Activated T-cell treated with anti-CD3 and anti-CD28 coated beads for 24 hours (primary cell): Measurements from ENCODE around the gene DNAJC21.
"Not testable (repeated sequence)": the region's sequence is repeated elsewhere in the genome, so short reads cannot be mapped to it uniquely, and the experiment has no call there.

Experiments
- DNase-seq: peaks from one replicate; pipeline ENCODE4 v3.0.0-alpha.2; 2020; ENCODE audit warnings: low read depth

Gene DNAJC21

DNA sequence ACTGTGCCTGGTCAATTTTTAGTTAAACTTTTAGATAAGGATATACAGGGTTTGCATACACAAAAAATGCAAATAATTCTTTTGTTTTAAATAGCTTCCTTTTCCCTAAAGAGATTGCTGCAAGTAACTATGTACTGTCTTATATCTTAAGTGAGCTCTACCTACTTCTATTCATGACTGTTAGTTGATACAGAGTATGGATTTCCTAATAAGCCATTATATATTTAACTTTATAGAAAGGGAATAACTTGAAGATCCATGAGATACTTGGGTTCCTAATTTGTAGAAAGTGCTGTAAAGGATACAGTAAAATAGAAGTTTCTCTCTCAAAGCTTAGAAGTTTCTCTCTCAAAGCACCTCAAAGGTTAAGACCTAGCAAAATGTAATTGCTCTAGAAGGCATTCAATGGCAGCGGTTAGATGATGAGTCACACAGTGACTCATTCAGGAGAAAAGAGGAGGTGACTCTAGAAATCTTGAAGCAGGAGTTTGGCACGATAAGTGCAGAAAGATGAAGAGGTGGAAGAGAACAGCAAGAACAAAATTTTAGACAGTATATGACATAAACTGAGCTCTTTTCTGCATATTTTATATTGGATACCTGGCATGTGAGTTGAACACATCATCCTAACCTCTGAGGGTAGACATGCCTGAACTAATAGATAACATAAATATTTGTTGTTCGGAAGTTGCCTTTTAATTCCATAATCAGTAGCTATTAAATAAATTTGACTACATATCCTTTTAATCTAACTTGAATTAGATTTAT is 5.5 kb upstream of the DNAJC21 start:
- peak; percentile 49 for DNase-seq

DNA sequence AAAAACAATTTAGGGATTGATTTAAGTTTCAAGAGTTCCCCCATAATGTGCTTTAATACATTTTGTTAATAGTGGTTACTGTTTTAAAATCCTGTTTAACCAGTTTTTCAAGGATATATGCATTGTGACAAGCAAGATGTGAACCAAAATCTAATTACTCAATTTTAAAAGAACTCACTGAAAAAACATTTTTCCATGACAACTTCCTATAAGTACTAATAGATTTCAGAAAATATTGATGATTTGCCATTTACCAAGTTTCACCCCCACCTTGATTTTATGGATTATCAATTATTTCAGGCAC is 4.9 kb upstream of the DNAJC21 start:
- no peak for DNase-seq

DNA sequence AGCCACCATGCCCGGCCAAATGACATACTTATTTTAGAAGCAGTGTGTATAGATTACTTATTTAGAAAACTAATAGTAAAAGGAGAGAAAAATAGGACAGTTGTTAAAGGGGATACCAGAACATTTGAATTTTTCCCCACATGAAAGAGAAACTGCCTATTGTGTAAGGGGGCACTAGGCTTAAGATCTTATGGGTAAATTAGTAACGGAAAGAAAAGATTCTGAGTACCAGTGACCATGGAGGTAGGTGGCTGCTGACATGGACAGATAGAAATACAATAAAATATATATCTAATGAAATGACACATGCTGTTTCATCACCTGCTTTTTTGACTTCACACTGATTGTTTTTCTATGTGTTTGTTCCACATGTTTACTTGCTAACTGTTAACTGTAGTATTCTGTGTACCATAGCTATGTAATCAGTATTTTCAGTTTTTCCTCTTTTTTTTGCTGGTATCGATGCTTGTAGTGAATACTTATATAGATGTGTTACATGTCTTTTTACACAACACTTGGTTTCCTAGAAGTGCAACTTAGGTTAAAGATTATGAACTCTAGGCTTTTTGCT is 3.0 kb upstream of the DNAJC21 start:
- DNase-seq = no peak

DNA sequence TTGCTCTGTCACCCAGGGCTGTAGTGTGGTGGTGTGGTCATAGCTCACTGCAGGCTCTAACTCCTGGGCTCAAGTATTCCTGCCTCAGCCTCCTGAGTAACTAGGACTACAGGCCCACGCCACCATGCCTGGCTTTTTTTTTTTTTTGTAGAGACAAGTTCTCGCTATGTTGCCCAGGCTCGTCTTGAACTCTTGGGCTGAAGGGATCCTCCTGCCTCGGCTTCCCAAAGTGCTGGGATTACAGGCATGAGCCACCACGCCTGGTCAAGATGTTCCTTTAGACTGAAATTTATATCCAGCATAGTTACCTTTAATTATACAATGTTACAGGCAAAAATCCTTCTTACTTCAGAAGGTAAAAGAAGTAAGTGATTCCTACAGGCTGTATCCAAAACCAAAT is 1.6 kb upstream of the DNAJC21 start:
- no peak for DNase-seq

DNA sequence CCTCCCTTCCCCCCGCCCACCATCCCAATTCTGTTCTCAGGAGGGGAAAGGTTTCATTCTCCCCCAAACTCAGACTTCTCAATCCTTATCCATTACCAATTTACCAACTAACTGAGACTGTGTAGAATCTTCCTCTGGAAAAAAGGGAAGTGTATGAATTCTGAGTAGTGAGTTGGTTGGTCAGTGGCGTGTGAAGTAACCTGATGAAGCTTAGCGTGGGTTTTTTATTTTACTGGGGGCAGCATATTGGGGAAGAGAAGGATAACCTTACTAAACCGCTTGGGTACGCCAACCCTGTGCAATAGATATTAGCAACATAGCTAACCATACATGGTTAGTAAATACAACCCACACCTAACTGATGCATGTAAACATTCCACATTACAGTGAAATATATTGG is 1.1 kb upstream of the DNAJC21 start:
- no peak for DNase-seq

DNA sequence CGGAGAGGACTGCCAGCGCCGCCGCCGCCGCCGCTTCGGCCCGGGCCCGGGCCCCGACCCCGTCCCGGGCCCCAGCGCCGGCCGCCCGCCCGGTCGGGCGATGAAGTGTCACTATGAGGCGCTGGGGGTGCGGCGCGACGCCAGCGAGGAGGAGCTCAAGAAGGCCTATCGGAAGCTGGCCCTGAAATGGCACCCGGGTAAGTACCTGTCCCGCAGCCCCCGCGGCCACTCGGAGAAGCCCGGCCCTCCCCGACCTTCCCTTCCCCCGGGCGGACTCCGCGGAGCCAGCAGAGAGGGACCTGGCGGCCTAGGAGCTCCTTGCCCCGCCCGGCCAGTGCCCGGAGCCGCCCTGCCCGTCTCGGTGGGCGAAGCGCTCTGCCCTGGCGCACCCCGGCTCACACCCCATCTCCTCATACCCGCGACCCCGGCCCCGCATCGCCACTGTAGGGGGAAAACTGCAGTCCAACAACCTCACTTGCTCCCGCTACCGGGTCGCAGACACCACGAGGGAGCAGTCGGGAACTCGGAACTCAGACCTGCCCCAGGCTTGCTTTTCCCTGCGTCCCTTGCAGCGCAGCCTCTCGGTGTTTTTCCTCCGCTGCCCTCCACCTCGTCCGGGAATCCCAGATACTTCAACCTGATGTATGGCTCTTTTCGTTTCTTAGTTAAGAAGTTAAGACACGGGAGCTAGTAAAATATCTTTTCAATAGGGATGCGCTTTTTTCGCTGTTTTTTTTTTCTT is 532 bp downstream of the DNAJC21 start:
- peak; percentile 68 for DNase-seq

DNA sequence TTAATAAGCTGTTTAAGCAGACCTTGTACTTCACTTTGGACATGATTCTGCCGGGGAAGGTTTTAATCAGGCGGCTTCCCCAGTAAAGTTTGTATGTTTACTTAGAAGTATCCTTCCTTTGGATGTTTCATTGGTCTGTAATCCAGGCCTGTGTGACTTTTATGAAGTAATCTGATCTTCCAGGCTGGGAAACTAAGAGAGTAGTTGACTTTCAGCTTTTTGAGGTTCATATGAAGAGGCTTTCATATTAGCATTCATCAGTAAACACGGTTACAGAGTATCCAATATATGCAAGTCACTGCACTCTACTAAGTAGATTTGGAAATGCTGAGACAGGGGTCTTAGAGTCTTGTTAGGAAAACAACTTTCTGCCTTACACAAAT is 1.1 kb downstream of the DNAJC21 start:
- no peak for DNase-seq

DNA sequence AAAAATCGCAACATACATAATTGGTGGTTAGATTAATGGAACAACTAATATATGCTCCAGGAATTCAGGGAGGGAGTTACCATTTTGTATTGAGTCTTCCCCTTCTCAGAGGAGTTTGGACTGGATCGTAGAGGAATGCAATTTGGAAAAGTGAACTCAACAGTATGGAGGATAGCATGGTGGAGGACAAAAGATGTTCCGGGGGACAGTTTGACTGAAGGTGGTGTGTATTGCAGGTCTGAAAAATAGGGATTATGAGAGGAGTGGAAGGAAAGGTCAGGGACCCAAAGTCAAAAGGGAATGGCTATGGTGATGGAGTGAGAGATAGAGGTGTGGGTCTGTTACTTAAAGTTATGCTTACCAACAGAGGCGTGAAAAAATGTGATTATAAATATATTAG is 1.5 kb downstream of the DNAJC21 start:
- DNase-seq = no peak

DNA sequence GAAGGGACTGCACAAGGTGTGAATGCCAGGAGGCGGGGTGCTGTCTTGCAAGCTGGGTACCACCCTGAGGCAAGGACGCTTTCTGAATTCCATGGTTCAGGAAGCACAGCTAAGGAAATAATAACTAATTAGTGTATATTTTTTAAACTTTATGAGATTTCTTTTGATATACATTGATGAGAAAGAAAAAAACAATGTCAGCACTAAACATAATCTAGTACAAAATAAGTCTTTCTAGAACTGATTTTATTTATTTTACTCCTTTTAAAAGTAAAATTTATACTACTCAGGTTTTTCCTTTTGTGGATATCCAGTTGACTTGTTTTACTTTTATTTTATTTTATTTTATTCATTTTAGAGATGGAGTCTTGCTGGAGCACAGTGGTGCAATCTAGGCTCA is 3.6 kb downstream of the DNAJC21 start:
- DNase-seq = no peak

DNA sequence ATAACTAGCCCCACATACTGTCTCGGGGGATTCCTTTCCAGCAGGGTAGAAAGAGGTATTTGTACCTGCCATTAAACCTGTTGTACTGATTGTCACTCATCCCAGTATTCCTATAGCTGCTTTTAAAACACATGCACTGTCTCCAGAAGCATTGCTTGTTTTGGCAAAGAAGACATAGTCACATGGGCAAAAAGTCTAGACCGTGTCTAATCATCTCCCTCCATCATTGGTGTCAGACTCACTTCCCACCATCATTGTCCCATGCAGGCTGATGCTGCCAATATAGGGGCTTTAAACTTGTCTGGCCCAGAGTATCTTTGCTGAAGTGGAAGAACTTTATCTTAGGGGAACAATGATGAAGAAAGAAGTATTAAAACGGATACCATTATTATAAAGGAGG is 12.6 kb downstream of the DNAJC21 start:
- no peak for DNase-seq

DNA sequence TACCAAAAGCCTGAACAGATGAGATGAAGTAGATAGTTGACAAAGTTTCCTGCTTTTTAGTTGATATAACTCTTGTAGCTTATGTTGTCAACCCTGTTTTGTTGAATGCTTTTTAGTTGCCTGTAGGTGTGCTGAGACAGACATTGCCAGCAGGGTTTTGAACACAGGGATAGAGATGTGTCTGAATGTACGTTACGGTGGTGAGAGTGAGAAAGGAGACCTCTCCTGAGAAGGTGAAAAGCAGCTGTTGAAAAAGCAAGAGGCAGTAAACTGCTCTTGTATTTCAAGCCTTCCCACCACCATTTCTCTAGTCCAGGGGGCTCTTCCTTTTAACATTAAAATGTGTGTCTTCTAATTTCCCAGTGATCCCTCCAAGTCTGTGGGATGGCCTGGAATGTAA is 14.7 kb downstream of the DNAJC21 start:
- no peak for DNase-seq

DNA sequence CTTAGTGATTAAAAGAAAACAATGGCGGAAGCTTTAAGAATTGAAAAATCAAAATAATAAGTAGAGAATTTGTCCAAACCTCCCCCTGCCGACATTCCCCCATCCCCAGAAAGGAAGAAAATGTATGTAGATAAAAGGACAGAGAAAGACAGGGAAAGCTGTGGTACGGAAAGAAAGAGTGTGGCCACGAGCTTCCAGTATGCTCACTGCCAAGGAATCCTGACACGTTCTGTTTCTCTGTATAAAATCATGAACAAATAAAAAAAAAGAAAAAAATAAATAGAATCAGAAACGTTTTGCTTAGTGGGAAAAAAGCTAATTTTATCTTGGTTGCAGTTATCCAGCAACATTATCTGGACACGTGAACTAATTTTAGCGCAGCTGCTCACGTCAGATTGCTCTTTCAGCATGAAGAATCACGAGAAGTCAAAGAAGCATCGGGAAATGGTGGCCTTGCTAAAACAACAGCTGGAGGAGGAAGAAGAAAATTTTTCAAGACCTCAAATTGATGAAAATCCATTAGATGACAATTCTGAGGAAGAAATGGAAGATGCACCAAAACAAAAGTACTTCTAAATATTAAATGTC is 15.2 kb downstream of the DNAJC21 start:
- DNase-seq = no peak

DNA sequence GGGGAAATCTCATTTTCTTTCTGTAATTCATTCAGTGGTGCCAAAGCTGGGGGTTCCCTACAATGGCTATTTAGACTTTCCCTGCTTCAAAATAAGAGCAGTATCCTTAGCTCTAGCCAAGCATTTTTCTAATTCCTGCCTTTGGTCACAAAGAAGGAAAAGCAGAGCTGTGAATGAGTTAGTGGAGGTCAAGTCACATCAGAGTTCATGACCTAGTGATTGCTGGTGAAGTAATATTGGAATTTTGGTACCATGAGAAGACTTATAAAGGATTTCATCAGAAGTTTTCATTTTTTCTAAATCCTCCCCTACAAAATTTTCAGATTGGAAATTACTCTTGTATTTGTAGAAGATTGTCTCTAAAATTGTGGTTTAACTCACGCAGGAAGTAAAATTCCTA is 28.0 kb downstream of the DNAJC21 start:
- no peak for DNase-seq

DNA sequence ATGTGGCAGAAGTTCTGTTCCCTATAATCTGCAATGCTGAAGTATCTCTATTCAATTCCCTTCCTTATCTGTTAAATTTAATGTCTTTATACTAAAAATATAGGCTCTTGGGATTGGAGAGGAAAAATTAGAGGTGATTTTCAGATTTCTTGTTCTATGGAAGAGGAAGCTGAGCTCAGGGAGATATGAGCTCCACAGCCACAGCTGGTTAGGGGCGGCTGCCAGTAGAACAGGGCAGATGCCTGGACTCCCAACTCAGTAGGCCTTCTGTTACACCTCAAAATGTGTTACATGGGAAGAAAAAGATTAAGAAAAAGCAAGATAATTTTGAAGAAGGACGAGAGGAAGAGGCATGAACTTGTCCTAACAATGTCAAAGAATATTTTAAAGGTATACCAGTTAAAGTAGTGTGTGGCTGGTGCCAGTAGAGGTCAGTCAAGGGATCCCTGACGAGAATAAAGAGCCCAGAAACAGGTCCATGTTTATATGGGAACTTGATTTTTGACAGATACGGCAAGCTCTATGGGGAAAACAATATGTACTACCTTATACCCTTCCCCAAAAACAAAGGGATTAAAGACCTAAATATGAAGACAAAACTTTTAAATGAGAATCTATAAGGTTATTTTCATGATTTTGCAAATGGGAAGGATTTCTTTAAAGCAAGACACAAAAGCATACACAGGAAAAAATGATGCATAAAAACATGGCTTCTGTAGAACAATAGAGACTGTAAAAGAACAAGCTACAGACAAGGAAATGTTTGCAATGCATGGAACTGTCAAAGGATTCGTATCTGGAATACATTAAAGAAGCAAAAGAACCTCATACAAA is 28.7 kb downstream of the DNAJC21 start:
- no peak for DNase-seq

DNA sequence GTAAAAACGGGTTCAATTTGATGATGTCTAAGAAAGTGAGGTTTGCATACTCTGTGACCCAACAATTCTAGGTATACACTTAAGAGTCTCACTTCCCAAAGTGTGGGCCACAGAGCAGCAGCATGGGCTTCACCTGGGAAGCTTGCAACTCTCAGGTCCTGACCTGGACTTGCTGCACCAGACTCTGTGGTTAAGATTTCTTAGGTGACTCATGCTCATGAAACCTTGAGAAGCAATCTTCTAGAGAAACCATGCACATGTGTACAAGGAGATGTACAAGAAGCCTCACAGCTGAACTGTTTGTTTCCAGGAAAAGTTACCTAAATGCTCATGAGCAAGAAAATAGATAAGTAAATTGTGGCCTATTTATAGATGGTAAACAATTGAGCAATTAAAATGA is 30.0 kb downstream of the DNAJC21 start:
- DNase-seq = no peak

DNA sequence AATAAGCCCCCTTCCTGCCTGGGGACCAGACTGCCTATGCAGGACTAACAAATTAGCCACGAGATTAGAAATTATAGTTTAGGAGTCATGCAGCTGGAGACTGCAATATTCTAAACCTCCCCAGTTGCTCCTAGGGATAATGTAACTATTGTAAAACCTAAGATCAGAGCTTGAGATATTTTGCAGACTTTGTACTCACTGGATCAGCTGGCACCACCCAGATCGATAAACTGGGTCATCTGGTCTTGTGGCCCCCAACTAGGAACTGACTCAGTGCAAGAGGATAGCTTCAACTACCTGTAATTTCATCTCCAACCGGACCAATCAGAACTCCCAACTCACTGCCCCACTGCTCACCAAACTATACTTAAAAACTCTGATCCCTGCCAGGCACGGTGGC is 38.2 kb downstream of the DNAJC21 start:
- DNase-seq = no peak

DNA sequence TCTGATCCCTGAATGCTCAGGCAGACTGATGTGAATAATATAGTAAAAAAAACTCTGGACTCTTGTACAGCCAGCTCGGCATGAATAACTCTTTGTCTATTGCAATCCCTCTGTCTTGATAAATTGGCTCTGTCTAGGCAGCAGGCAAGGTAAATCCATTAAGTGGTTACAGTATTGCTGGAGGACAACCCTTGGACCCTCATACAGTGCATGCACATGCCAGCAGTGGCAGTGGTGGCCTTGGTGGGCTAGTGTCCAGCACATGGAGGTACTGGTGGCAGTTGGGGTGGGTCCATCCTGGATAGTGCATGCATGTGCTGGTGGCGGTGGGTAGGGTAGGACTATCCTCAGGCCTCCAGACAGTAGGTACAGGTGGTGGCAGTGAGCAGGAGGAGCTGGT is 38.9 kb downstream of the DNAJC21 start:
- no peak for DNase-seq

DNA sequence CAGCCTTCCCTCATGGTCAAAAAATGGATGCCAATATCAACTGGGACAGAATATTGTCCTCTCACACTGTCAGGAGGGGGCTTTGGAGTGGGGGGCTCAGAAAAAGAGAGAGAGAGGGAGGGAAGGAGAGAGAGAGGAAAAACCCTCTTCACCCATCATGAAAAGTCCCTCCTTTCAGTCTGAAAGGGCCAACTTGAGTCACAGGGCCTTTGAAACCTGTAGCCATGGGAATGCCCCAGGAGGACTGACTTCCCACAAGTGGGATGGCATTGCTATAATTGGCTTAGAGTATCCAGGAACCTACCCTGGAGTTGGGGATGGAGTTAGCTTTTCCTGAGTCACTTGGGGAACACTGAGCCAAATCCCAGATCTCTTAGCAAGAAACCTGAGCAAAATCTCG is 41.2 kb downstream of the DNAJC21 start:
- no peak for DNase-seq

DNA sequence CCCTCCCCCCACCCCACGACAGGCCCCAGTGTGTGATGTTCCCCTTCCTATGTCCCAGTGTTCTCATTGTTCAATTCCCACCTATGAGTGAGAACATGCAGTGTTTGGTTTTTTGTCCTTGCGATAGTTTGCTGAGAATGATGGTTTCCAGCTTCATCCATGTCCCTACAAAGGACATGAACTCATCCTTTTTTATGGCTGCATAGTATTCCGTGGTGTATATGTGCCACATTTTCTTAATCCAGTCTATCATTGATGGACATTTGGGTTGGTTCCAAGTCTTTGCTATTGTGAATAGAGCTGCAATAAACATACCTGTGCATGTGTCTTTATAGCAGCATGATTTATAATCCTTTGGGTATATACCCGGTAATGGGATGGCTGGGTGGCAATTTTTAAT is 42.3 kb downstream of the DNAJC21 start:
- not testable (repeated sequence) for DNase-seq

DNA sequence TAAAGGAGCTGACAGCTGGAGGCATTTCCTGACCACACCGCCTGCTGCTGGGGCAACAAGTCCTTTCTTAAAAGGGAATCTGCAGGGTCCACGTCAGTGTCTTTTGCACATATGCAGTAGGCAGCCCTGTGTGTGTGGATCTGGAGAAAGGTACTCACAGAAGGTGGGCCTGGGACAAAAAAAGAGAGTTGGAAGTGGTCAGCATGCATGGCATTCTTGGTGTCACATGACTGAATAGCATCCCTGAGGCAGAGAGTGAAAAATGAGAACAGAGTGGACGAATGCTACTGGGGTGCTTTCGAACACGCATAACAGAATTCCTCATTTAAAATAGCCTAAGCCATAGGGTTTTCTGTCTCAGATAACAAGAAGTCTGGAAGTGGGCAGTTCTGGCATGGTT is 47.0 kb downstream of the DNAJC21 start:
- no peak for DNase-seq

DNA sequence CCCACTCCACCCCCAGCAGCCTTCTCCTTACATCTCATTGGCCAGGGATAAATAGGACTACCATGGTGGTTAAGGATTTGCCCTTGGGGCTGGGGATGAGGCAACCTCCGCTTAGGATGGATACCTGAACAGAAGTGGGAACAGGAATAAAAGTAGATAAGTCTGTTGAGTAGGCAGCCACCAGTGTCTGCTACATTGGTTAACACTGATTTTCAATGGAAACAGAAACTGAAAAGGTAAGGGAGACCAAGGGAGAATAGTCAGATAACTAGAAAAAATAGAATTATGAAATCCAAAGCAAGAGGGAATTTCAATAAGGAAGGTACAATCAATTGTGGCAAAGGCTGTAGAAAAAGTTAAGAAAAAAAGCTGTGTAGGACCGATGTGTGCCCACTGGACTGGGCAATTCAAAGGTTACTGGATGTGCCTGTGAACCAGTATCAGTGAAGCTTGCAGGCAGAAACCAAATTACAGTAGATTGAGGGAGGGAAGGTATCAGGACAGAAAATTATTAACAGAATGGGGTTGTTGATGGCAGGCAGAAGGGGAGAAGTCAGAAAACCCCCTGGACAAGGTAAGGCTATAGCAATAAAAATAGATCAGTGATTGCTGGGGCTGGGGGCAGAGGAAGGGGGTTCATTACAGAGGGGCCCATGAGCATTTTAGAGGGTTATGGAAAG is 48.7 kb downstream of the DNAJC21 start:
- no peak for DNase-seq

DNA sequence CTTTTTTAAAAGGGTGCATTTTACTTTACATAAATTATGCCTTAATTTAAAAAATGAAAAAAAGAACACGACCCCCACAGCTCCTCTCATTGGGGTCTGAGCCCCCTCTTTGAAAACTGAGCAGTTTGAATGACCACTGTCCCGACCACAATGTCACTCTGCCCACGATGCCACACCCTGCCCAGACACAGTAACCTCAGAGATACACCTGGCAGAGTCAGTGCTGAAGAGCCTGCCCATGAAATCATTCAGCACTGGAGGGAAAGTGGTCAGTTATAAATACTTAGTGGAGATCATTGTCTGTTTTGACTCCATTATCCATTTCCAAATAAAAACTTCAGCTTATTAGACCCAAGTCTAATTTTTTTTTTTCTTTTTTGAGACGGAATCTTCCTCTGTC is 49.3 kb downstream of the DNAJC21 start:
- DNase-seq = no peak
